HepG2 (cell line): ENCODE results near the gene HKDC1. TPM values are rescaled to one million over a fixed set of nuclear protein-coding genes. Genes with fewer than 3 reads are reported as not detected.

Source experiments
- CBX1 ChIP-seq: IDR thresholded peaks from one replicate; pipeline ENCODE4 v1.6.1; 2016; ENCODE audit warnings: antibody characterized with exemption, low read depth
- CBX5 ChIP-seq: sonication (generic); formaldehyde crosslinking; IDR thresholded peaks from 2 replicates; pipeline ENCODE4 v1.4.0; 2020; ENCODE audit warnings: missing genetic modification reagents, borderline replicate concordance
- CREM ChIP-seq, 2 experiments: sonication (generic) in 1 of 2; formaldehyde crosslinking in 1 of 2; IDR thresholded peaks; 2 replicates each; pipeline versions ENCODE4 v1.4.0 to v1.6.1; 2016 to 2020; ENCODE audit warnings: antibody characterized with exemption in 1 of 2, mild to moderate bottlenecking in 1 of 2, missing genetic modification reagents in 1 of 2
- EHMT2 ChIP-seq: fragments of 200-600 bp; sonication (generic); IDR thresholded peaks from 2 replicates; pipeline ENCODE4 v1.7.0; 2017; ENCODE audit warnings: antibody characterized with exemption, low read depth, low read length, borderline replicate concordance
- KLF13 ChIP-seq: sonication (generic); formaldehyde crosslinking; IDR thresholded peaks from 2 replicates; pipeline ENCODE4 v1.4.0; 2020; ENCODE audit warnings: mild to moderate bottlenecking, missing genetic modification reagents
- MYC ChIP-seq: sonication (generic); formaldehyde crosslinking; IDR thresholded peaks from 2 replicates; pipeline ENCODE4 v1.9.0; 2021; ENCODE audit warnings: missing genetic modification reagents, borderline replicate concordance
- NKX3-1 ChIP-seq: sonication (generic); formaldehyde crosslinking; IDR thresholded peaks from 2 replicates; pipeline ENCODE4 v1.5.0; 2020; ENCODE audit warnings: missing genetic modification reagents
- TARDBP ChIP-seq: sonication (generic); formaldehyde crosslinking; IDR thresholded peaks from 2 replicates; pipeline ENCODE4 v1.8.0; 2022; ENCODE audit warnings: mild to moderate bottlenecking, missing genetic modification reagents
- THAP11 ChIP-seq: IDR thresholded peaks from 2 replicates; pipeline ENCODE4 v1.6.1; 2016; ENCODE audit warnings: missing biosample characterization, missing genetic modification reagents
- ZFP37 ChIP-seq: sonication (generic); formaldehyde crosslinking; IDR thresholded peaks from 2 replicates; pipeline ENCODE4 v1.4.0; 2020; ENCODE audit warnings: missing genetic modification reagents, borderline replicate concordance
- ZNF121 ChIP-seq: sonication (generic); formaldehyde crosslinking; IDR thresholded peaks from 2 replicates; pipeline ENCODE4 v1.5.0; 2020; ENCODE audit warnings: mild to moderate bottlenecking, missing genetic modification reagents
- ZNF256 ChIP-seq: sonication (generic); formaldehyde crosslinking; conservative IDR thresholded peaks from 2 replicates; pipeline ENCODE4 v1.4.0; 2020; ENCODE audit warnings: missing genetic modification reagents
- polyA plus RNA-seq, 8 experiments: library from polyadenylated mRNA; depleted of rRNA in 3 of 8; stranded (reverse) in 7 of 8; unstranded in 1 of 8; fragments of >200 nt; fragmentation: Illumina TruSeq in 4 of 8; extraction: Trizol in 4 of 8; gene quantifications; 2 replicates each; pipeline versions ENCODE4 v1.2.1 to v1.2.3, GENCODE V29; 2011 to 2016; ENCODE audit warnings: low read depth in 4 of 8, missing spikeins in 1 of 8, mixed read lengths in 1 of 8; ENCODE audit not compliant: insufficient read depth in 1 of 8
- total RNA-seq, 5 experiments: library from RNA; depleted of rRNA; stranded (reverse); fragments of >200 nt; fragmentation: Illumina TruSeq; extraction: Trizol; gene quantifications; 2 replicates each; pipeline ENCODE4 v1.2.3, GENCODE V29; 2016; ENCODE audit warnings: low read depth in 1 of 5
- TF ChIP-seq, protein P1 (sequence below): sonication (generic); formaldehyde crosslinking; IDR thresholded peaks from 2 replicates; pipeline ENCODE4 v1.5.0; 2020; ENCODE audit warnings: missing genetic modification reagents
- TF ChIP-seq, protein P2 (sequence below): sonication (generic); formaldehyde crosslinking; IDR thresholded peaks from 2 replicates; pipeline ENCODE4 v1.4.0; 2020; ENCODE audit warnings: missing genetic modification reagents, borderline replicate concordance
- TF ChIP-seq, protein P3 (sequence below): IDR thresholded peaks from 2 replicates; pipeline ENCODE4 v1.6.1; 2016
- TF ChIP-seq, protein P4 (sequence below): sonication (generic); formaldehyde crosslinking; IDR thresholded peaks from 2 replicates; pipeline ENCODE4 v1.9.0; 2021; ENCODE audit warnings: mild to moderate bottlenecking, missing genetic modification reagents

The HKDC1 gene
- total and polyA plus RNA-seq, 2 of the 13 experiments (the other 11 are each of a cell fraction or from before 2014, with no cell fraction given) = 8.1 to 12.4 TPM

DNA sequence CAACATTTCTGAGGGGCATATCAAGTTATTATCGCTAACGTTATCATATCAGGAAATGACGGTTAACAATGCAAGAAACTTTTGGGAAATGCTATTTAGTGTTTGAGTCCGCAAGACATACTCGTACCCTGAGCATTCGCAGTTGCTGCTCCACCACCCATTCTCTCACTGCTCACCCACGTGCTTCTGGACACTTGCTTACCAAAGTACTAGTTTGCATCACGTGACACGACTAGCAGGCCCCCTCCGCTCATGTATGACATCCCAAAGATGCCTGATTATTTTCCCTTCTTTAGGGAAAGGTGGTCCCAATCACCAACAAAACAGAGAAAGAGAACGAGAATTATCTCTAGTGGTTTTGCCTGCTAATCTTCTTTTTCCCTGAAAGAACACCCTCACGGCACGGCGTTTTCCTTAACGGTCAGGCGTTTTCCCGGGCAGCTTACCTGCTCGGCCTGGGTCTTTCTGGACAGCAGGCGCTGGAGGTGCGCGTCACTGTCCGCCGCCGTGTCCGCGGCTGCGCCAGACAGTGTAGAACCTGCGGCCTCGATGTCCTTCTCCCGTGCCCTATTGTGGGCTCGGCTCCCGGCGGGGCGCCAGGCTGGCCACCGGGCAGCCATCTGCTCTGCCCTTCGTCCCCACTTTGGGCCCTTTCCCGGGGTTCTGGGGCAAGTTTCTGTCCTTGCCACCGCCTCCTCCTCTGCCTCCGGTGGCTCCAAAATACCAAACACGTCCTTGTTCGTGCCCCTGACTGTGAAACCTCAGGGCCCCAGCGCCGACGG lies 40.2 kb upstream of the HKDC1 start, which contains the start of gene SUPV3L1 (continued):
- TF ChIP-seq THAP11 (CRISPR knock-in tag) (peak; percentile 92), NKX3-1 (CRISPR knock-in tag) (peak; percentile 4; the same call in 1 of the 2 replicates), ZFP37 (CRISPR knock-in tag) (no peak), EHMT2 (no peak), MYC (peak; percentile 99), CREM (IDR thresholded peaks at IDR 0.05) (peak; percentile 99), CREM (CRISPR knock-in tag; IDR thresholded peaks at IDR 0.05) (peak; percentile 91), TARDBP (CRISPR knock-in tag) (peak; percentile 82), ZNF256 (CRISPR knock-in tag) (no peak), CBX1 (peak; percentile 45), CBX5 (CRISPR knock-in tag) (peak; percentile 15; the same call in 1 of the 2 replicates), KLF13 (peak; percentile 85; the same call in 1 of the 2 replicates), ZNF121 (CRISPR knock-in tag) (no peak)
- TF ChIP-seq, protein P1, sequence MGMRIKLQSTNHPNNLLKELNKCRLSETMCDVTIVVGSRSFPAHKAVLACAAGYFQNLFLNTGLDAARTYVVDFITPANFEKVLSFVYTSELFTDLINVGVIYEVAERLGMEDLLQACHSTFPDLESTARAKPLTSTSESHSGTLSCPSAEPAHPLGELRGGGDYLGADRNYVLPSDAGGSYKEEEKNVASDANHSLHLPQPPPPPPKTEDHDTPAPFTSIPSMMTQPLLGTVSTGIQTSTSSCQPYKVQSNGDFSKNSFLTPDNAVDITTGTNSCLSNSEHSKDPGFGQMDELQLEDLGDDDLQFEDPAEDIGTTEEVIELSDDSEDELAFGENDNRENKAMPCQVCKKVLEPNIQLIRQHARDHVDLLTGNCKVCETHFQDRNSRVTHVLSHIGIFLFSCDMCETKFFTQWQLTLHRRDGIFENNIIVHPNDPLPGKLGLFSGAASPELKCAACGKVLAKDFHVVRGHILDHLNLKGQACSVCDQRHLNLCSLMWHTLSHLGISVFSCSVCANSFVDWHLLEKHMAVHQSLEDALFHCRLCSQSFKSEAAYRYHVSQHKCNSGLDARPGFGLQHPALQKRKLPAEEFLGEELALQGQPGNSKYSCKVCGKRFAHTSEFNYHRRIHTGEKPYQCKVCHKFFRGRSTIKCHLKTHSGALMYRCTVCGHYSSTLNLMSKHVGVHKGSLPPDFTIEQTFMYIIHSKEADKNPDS (CRISPR knock-in tag) = 0 out of 2 replicates have a peak, but pooled peaks have one; percentile 25
- TF ChIP-seq, protein P2, sequence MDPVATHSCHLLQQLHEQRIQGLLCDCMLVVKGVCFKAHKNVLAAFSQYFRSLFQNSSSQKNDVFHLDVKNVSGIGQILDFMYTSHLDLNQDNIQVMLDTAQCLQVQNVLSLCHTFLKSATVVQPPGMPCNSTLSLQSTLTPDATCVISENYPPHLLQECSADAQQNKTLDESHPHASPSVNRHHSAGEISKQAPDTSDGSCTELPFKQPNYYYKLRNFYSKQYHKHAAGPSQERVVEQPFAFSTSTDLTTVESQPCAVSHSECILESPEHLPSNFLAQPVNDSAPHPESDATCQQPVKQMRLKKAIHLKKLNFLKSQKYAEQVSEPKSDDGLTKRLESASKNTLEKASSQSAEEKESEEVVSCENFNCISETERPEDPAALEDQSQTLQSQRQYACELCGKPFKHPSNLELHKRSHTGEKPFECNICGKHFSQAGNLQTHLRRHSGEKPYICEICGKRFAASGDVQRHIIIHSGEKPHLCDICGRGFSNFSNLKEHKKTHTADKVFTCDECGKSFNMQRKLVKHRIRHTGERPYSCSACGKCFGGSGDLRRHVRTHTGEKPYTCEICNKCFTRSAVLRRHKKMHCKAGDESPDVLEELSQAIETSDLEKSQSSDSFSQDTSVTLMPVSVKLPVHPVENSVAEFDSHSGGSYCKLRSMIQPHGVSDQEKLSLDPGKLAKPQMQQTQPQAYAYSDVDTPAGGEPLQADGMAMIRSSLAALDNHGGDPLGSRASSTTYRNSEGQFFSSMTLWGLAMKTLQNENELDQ (CRISPR knock-in tag) = no peak
- TF ChIP-seq, protein P3, sequence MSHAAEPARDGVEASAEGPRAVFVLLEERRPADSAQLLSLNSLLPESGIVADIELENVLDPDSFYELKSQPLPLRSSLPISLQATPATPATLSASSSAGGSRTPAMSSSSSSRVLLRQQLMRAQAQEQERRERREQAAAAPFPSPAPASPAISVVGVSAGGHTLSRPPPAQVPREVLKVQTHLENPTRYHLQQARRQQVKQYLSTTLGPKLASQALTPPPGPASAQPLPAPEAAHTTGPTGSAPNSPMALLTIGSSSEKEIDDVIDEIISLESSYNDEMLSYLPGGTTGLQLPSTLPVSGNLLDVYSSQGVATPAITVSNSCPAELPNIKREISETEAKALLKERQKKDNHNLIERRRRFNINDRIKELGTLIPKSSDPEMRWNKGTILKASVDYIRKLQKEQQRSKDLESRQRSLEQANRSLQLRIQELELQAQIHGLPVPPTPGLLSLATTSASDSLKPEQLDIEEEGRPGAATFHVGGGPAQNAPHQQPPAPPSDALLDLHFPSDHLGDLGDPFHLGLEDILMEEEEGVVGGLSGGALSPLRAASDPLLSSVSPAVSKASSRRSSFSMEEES (CRISPR knock-in tag) = peak; percentile 93
- TF ChIP-seq, protein P4, sequence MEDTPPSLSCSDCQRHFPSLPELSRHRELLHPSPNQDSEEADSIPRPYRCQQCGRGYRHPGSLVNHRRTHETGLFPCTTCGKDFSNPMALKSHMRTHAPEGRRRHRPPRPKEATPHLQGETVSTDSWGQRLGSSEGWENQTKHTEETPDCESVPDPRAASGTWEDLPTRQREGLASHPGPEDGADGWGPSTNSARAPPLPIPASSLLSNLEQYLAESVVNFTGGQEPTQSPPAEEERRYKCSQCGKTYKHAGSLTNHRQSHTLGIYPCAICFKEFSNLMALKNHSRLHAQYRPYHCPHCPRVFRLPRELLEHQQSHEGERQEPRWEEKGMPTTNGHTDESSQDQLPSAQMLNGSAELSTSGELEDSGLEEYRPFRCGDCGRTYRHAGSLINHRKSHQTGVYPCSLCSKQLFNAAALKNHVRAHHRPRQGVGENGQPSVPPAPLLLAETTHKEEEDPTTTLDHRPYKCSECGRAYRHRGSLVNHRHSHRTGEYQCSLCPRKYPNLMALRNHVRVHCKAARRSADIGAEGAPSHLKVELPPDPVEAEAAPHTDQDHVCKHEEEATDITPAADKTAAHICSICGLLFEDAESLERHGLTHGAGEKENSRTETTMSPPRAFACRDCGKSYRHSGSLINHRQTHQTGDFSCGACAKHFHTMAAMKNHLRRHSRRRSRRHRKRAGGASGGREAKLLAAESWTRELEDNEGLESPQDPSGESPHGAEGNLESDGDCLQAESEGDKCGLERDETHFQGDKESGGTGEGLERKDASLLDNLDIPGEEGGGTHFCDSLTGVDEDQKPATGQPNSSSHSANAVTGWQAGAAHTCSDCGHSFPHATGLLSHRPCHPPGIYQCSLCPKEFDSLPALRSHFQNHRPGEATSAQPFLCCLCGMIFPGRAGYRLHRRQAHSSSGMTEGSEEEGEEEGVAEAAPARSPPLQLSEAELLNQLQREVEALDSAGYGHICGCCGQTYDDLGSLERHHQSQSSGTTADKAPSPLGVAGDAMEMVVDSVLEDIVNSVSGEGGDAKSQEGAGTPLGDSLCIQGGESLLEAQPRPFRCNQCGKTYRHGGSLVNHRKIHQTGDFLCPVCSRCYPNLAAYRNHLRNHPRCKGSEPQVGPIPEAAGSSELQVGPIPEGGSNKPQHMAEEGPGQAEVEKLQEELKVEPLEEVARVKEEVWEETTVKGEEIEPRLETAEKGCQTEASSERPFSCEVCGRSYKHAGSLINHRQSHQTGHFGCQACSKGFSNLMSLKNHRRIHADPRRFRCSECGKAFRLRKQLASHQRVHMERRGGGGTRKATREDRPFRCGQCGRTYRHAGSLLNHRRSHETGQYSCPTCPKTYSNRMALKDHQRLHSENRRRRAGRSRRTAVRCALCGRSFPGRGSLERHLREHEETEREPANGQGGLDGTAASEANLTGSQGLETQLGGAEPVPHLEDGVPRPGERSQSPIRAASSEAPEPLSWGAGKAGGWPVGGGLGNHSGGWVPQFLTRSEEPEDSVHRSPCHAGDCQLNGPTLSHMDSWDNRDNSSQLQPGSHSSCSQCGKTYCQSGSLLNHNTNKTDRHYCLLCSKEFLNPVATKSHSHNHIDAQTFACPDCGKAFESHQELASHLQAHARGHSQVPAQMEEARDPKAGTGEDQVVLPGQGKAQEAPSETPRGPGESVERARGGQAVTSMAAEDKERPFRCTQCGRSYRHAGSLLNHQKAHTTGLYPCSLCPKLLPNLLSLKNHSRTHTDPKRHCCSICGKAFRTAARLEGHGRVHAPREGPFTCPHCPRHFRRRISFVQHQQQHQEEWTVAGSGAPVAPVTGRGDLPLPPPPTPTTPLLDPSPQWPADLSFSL (CRISPR knock-in tag) = no peak
